HCT116 (cell line): ENCODE data around the gene MS4A15.
"Not testable (repeated sequence)": the region's sequence is repeated elsewhere in the genome, so short reads cannot be mapped to it uniquely, and the experiment has no call there.

Source experiments
- POLR2A ChIP-seq: IDR thresholded peaks from 2 replicates; pipeline ENCODE4 v1.7.0; 2011; ENCODE audit warnings: borderline replicate concordance; ENCODE audit not compliant: insufficient read depth, insufficient read length; ENCODE audit errors: extremely low read depth
- RAD21 ChIP-seq: IDR thresholded peaks from 2 replicates; pipeline ENCODE4 v1.6.1; 2012; ENCODE audit warnings: low read depth, mild to moderate bottlenecking

DNA sequence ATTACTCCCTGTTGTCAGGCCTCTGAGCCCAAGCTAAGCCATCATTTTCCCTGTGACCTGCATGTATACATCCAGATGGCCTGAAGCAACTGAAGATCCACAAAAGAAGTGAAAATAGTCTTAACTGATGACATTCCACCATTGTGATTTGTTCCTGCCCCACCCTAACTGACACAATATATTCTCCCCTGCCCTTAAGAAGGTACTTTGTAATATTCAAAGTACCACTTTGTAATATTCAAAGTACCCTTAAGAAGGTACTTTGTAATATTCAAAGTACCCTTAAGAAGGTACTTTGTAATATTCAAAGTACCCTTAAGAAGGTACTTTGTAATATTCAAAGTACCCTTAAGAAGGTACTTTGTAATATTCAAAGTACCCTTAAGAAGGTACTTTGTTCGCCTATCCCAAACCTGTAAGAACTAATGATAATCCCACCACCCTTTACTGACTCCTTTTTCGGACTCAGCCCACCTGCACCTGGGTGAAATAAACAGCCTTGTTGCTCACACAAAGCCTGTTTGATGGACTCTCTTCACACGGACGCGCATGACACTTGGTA lies 67.2 kb downstream of the MS4A15 start:
- not testable (repeated sequence) for TF ChIP-seq RAD21, POLR2A
